GM23338 (cell line): ENCODE measurements around the gene PTPA. TPM values are rescaled to one million over a fixed set of nuclear protein-coding genes. Genes with fewer than 3 reads are reported as not detected.

Experiments used
- ATAC-seq: fragments of 200-7000 bp; cut with Tn5 transposase; 3 replicates; pipeline ENCODE4 v1.9.1; 2020
- DNase-seq: peaks from one replicate; pipeline ENCODE4 v3.0.0-alpha.2; 2015; ENCODE audit warnings: low spot score
- H2AFZ ChIP-seq: fragments of 200-600 bp; sonication (generic); 2 replicates; pipeline ENCODE4 v1.8.0; 2016; ENCODE audit warnings: antibody characterized with exemption, mild to moderate bottlenecking, moderate library complexity
- H3F3A ChIP-seq: fragments of 200-600 bp; sonication (generic); replicated peaks from 2 replicates; pipeline ENCODE4 v1.8.0; 2017; ENCODE audit warnings: antibody characterized with exemption, mixed run types, low read depth
- H3K27ac ChIP-seq: fragments of 200-600 bp; sonication (generic); 2 replicates; pipeline ENCODE4 v1.6.1; 2016; ENCODE audit warnings: low read depth
- H3K27me3 ChIP-seq: fragments of 200-600 bp; sonication (generic); 2 replicates; pipeline ENCODE4 v1.8.0; 2016; ENCODE audit warnings: mild to moderate bottlenecking, mixed run types, moderate library complexity; ENCODE audit not compliant: insufficient read depth
- H3K36me3 ChIP-seq: fragments of 200-600 bp; sonication (generic); 2 replicates; pipeline ENCODE4 v1.8.0; 2016; ENCODE audit warnings: mild to moderate bottlenecking; ENCODE audit not compliant: insufficient read depth
- H3K4me1 ChIP-seq: fragments of 200-600 bp; sonication (generic); 2 replicates; pipeline ENCODE4 v1.8.0; 2016; ENCODE audit warnings: mild to moderate bottlenecking, moderate library complexity; ENCODE audit not compliant: insufficient read depth
- H3K4me2 ChIP-seq: fragments of 200-600 bp; sonication (generic); 2 replicates; pipeline ENCODE4 v1.7.1; 2017; ENCODE audit warnings: mixed run types
- H3K4me3 ChIP-seq: fragments of 200-600 bp; sonication (generic); 2 replicates; pipeline ENCODE4 v1.6.1; 2016; ENCODE audit warnings: mixed run types
- H3K79me2 ChIP-seq: fragments of 200-600 bp; sonication (generic); replicated peaks from 2 replicates; pipeline ENCODE4 v1.8.0; 2017; ENCODE audit warnings: mild to moderate bottlenecking; ENCODE audit not compliant: insufficient read depth
- H3K9me2 ChIP-seq: fragments of 200-600 bp; sonication (generic); 2 replicates; pipeline ENCODE4 v1.8.0; 2017; ENCODE audit not compliant: insufficient read depth
- H4K20me1 ChIP-seq: fragments of 200-600 bp; sonication (generic); replicated peaks from 2 replicates; pipeline ENCODE4 v1.8.0; 2017; ENCODE audit warnings: mild to moderate bottlenecking; ENCODE audit not compliant: insufficient read depth
- H3K27ac Mint-ChIP-seq: 2 replicates; pipeline ENCODE4 v1.8.0; 2020; ENCODE audit warnings: inconsistent platforms, mild to moderate bottlenecking, moderate library complexity, mixed read lengths
- H3K27me3 Mint-ChIP-seq: 3 replicates; pipeline ENCODE4 v1.8.0; 2022; ENCODE audit warnings: low read depth, mild to moderate bottlenecking, moderate library complexity, mixed read lengths, inconsistent platforms; ENCODE audit not compliant: insufficient read depth, poor library complexity
- H3K36me3 Mint-ChIP-seq: 3 replicates; pipeline ENCODE4 v1.8.0; 2021; ENCODE audit warnings: low read depth, mild to moderate bottlenecking, inconsistent platforms, moderate library complexity, mixed read lengths
- H3K4me1 Mint-ChIP-seq: 3 replicates; pipeline ENCODE4 v1.8.0; 2020; ENCODE audit warnings: mild to moderate bottlenecking, inconsistent platforms, mixed read lengths
- H3K4me3 Mint-ChIP-seq: 3 replicates; pipeline ENCODE4 v1.8.0; 2021; ENCODE audit warnings: moderate library complexity, mild to moderate bottlenecking, inconsistent platforms, mixed read lengths
- H3K9me3 Mint-ChIP-seq: 3 replicates; pipeline ENCODE4 v1.8.0; 2020; ENCODE audit warnings: moderate library complexity, mild to moderate bottlenecking, inconsistent platforms, mixed read lengths
- CREB1 ChIP-seq: fragments of 250-450 bp; sonication (Bioruptor Pico); IDR thresholded peaks from 2 replicates; pipeline ENCODE4 v1.5.0; 2020; ENCODE audit warnings: low read depth, mild to moderate bottlenecking, moderate library complexity
- EZH2 ChIP-seq: fragments of 200-600 bp; sonication (generic); IDR thresholded peaks from one replicate; pipeline ENCODE4 v1.8.0; 2017; ENCODE audit warnings: antibody characterized with exemption, mild to moderate bottlenecking, low read depth; ENCODE audit not compliant: unreplicated experiment
- EZH2phosphoT487 ChIP-seq: fragments of 200-600 bp; sonication (generic); IDR thresholded peaks from one replicate; pipeline ENCODE4 v1.8.1; 2018; ENCODE audit warnings: antibody characterized with exemption; ENCODE audit not compliant: unreplicated experiment
- JUNB ChIP-seq: IDR thresholded peaks from one replicate; pipeline ENCODE4 v1.6.1; 2016; ENCODE audit warnings: antibody characterized with exemption; ENCODE audit not compliant: unreplicated experiment
- NANOG ChIP-seq: IDR thresholded peaks from 2 replicates; pipeline ENCODE4 v1.6.1; 2016; ENCODE audit warnings: antibody characterized with exemption, borderline replicate concordance
- POLR2AphosphoS5 ChIP-seq: IDR thresholded peaks from 2 replicates; pipeline ENCODE4 v1.6.1; 2016; ENCODE audit warnings: antibody characterized with exemption, low read depth
- ZNF114 ChIP-seq: fragments of 250-450 bp; sonication (Bioruptor Pico); IDR thresholded peaks from 2 replicates; pipeline ENCODE4 v1.5.0; 2020; ENCODE audit warnings: mild to moderate bottlenecking, moderate library complexity
- ZNF331 ChIP-seq: fragments of 250-450 bp; sonication (Bioruptor Pico); IDR thresholded peaks from 2 replicates; pipeline ENCODE4 v1.5.0; 2020; ENCODE audit warnings: low read depth, mild to moderate bottlenecking, moderate library complexity
- polyA plus RNA-seq: library from polyadenylated mRNA; unstranded; fragments of >200 nt; fragmentation: Nextera tagmentation; extraction: Ambion mirVana; gene quantifications from 2 replicates; pipeline ENCODE4 v1.2.1, GENCODE V29; 2016
- total RNA-seq: library from RNA; depleted of rRNA; stranded (reverse); fragments of >200 nt; shearing (Covaris generic); gene quantifications from 2 replicates; pipeline ENCODE4 v1.2.3, GENCODE V29; 2014
- TF ChIP-seq, protein P1 (sequence below): IDR thresholded peaks from 2 replicates; pipeline ENCODE4 v1.6.1; 2016; ENCODE audit warnings: antibody characterized with exemption
- TF ChIP-seq, protein P2 (sequence below): fragments of 250-450 bp; sonication (Bioruptor Pico); IDR thresholded peaks from 2 replicates; pipeline ENCODE4 v1.5.0; 2020; ENCODE audit warnings: mild to moderate bottlenecking, moderate library complexity

The PTPA gene
- total and polyA plus RNA-seq, 2 experiments from 2014 or later: 53.9 to 122 TPM

- no peak overlapping the region for H3K27ac Mint-ChIP-seq
- H3K27me3 ChIP-seq: peaks cover 93% of the 10 kb centered on the region
Observed at GRCh38 chr9:129175825-129176633, 64.8 kb downstream of the PTPA start.

More at GRCh38 chr9:129175825-129176633, 64.8 kb downstream of the PTPA start:
- Mint-ChIP-seq H3K4me3 (peak overlapping the region; percentile 75), H3K27me3 (peaks cover 77% of the 10 kb centered on the region), H3K4me1 (peaks cover 16% of the 10 kb centered on the region), H3K36me3 (no peaks in the 10 kb centered on the region), H3K9me3 (no peaks in the 10 kb centered on the region; the same call in 2 of the 3 replicates)
- DNase-seq (peak; percentile 90), ATAC-seq (peak; percentile 1)
- peak overlapping the region; percentile 84 for H2AFZ ChIP-seq
- TF ChIP-seq ZNF114 (CRISPR knock-in tag) (no peak), CREB1 (no peak), POLR2AphosphoS5 (0 out of 2 replicates have a peak, but pooled peaks have one; percentile 18), JUNB (no peak), EZH2 (peak; percentile 68), EZH2phosphoT487 (no peak), NANOG (no peak), ZNF331 (no peak)
- TF ChIP-seq, protein P1, sequence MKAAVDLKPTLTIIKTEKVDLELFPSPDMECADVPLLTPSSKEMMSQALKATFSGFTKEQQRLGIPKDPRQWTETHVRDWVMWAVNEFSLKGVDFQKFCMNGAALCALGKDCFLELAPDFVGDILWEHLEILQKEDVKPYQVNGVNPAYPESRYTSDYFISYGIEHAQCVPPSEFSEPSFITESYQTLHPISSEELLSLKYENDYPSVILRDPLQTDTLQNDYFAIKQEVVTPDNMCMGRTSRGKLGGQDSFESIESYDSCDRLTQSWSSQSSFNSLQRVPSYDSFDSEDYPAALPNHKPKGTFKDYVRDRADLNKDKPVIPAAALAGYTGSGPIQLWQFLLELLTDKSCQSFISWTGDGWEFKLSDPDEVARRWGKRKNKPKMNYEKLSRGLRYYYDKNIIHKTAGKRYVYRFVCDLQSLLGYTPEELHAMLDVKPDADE: peak; percentile 72
- TF ChIP-seq, protein P2, sequence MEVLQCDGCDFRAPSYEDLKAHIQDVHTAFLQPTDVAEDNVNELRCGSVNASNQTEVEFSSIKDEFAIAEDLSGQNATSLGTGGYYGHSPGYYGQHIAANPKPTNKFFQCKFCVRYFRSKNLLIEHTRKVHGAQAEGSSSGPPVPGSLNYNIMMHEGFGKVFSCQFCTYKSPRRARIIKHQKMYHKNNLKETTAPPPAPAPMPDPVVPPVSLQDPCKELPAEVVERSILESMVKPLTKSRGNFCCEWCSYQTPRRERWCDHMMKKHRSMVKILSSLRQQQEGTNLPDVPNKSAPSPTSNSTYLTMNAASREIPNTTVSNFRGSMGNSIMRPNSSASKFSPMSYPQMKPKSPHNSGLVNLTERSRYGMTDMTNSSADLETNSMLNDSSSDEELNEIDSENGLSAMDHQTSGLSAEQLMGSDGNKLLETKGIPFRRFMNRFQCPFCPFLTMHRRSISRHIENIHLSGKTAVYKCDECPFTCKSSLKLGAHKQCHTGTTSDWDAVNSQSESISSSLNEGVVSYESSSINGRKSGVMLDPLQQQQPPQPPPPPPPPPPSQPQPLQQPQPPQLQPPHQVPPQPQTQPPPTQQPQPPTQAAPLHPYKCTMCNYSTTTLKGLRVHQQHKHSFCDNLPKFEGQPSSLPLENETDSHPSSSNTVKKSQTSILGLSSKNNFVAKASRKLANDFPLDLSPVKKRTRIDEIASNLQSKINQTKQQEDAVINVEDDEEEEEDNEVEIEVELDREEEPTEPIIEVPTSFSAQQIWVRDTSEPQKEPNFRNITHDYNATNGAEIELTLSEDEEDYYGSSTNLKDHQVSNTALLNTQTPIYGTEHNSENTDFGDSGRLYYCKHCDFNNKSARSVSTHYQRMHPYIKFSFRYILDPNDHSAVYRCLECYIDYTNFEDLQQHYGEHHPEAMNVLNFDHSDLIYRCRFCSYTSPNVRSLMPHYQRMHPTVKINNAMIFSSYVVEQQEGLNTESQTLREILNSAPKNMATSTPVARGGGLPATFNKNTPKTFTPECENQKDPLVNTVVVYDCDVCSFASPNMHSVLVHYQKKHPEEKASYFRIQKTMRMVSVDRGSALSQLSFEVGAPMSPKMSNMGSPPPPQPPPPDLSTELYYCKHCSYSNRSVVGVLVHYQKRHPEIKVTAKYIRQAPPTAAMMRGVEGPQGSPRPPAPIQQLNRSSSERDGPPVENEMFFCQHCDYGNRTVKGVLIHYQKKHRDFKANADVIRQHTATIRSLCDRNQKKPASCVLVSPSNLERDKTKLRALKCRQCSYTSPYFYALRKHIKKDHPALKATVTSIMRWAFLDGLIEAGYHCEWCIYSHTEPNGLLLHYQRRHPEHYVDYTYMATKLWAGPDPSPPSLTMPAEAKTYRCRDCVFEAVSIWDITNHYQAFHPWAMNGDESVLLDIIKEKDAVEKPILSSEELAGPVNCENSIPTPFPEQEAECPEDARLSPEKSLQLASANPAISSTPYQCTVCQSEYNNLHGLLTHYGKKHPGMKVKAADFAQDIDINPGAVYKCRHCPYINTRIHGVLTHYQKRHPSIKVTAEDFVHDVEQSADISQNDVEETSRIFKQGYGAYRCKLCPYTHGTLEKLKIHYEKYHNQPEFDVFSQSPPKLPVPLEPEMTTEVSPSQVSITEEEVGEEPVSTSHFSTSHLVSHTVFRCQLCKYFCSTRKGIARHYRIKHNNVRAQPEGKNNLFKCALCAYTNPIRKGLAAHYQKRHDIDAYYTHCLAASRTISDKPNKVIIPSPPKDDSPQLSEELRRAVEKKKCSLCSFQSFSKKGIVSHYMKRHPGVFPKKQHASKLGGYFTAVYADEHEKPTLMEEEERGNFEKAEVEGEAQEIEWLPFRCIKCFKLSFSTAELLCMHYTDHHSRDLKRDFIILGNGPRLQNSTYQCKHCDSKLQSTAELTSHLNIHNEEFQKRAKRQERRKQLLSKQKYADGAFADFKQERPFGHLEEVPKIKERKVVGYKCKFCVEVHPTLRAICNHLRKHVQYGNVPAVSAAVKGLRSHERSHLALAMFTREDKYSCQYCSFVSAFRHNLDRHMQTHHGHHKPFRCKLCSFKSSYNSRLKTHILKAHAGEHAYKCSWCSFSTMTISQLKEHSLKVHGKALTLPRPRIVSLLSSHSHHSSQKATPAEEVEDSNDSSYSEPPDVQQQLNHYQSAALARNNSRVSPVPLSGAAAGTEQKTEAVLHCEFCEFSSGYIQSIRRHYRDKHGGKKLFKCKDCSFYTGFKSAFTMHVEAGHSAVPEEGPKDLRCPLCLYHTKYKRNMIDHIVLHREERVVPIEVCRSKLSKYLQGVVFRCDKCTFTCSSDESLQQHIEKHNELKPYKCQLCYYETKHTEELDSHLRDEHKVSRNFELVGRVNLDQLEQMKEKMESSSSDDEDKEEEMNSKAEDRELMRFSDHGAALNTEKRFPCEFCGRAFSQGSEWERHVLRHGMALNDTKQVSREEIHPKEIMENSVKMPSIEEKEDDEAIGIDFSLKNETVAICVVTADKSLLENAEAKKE (CRISPR knock-in tag): no peak
- H3K79me2 ChIP-seq: no peaks in the 10 kb centered on the region
- no peaks in the 10 kb centered on the region for H3K36me3 ChIP-seq
- H3K4me2 ChIP-seq: peak overlapping the region; percentile 97
- peaks cover 19% of the 10 kb centered on the region; the same call in 1 of the 2 replicates for H4K20me1 ChIP-seq
- peaks cover 6% of the 10 kb centered on the region; the same call in 1 of the 2 replicates for H3K4me1 ChIP-seq
- H3K27ac ChIP-seq: no peak overlapping the region
- peak overlapping the region; percentile 84 for H3K4me3 ChIP-seq
- H3F3A ChIP-seq: peaks cover 13% of the 10 kb centered on the region
- H3K9me2 ChIP-seq: no peaks in the 10 kb centered on the region
